HCT116 (cell line): ENCODE data around the gene EDNRA. TPM values are rescaled to one million over a fixed set of nuclear protein-coding genes. Genes with fewer than 3 reads are reported as not detected.

Experiments
- ATAC-seq: fragments of 200-7000 bp; cut with Tn5 transposase; 2 replicates; pipeline ENCODE4 v1.9.1; 2020; ENCODE audit warnings: mild to moderate bottlenecking, moderate library complexity
- BruUV-seq: library from RNA; stranded (reverse); fragments of 400-500 nt; replicated peaks from 2 replicates; lab custom pipeline; 2021; lab: Mats Ljungman, UMichigan
- CTCF ChIA-PET: fragments of 300-600 bp; sonication (Branson Sonifier 250); formaldehyde crosslinking; loops from one replicate; lab custom pipeline; 2021; ENCODE audit warnings: antibody characterized with exemption; lab: Charles Lee
- POLR2A ChIA-PET: fragments of 300-600, 350-600 bp; sonication (Branson Sonifier 250); formaldehyde crosslinking; loops from one replicate; lab custom pipeline; 2021; ENCODE audit warnings: antibody characterized with exemption; lab: Charles Lee
- RAD21 ChIA-PET, 2 experiments: fragments of 300-600 bp; sonication (Branson Sonifier 250); formaldehyde crosslinking; loops; one replicate each; lab custom pipeline; 2023; ENCODE audit warnings: low total read pairs in 2 of 2; ENCODE audit not compliant: uncharacterized antibody in 2 of 2, unreplicated experiment in 2 of 2, low non-redundant PET in 1 of 2; lab: Charles Lee
- DNase-seq: peaks from one replicate; pipeline ENCODE4 v3.0.0-alpha.2; 2010; ENCODE audit warnings: low read depth, low spot score
- H2AFZ ChIP-seq: fragments of 200-600 bp; shearing (Covaris generic), sonication (generic); 2 replicates; pipeline ENCODE4 v1.6.1; 2017; ENCODE audit warnings: low read depth, mixed run types, mixed read lengths, antibody characterized with exemption, low read length; ENCODE audit not compliant: poor library complexity, severe bottlenecking
- H3K27ac ChIP-seq: 2 replicates; pipeline ENCODE4 v1.5.1; 2012; ENCODE audit warnings: low read depth, low read length
- H3K27me3 ChIP-seq: fragments of 200-600 bp; sonication (generic); 2 replicates; pipeline ENCODE4 v1.6.1; 2016; ENCODE audit warnings: mixed run types, low read length, mixed read lengths; ENCODE audit not compliant: insufficient read depth
- H3K36me3 ChIP-seq, 2 experiments: fragments of 200-500 bp in 1 of 2; fragments of 200-600 bp in 1 of 2; sonication (Bioruptor generic) in 1 of 2; sonication (generic) in 1 of 2; 2 replicates each; pipeline versions ENCODE4 v1.5.1 to v1.6.1; 2014 to 2016; ENCODE audit warnings: low read length in 2 of 2, inconsistent platforms in 1 of 2, mixed read lengths in 1 of 2, mixed run types in 1 of 2; ENCODE audit not compliant: insufficient read depth in 2 of 2, control insufficient read depth in 1 of 2
- H3K4me1 ChIP-seq, 2 experiments: fragments of 200-600 bp in 1 of 2; sonication (generic) in 1 of 2; 2 replicates each; pipeline versions ENCODE4 v1.5.1 to v1.6.1; 2012 to 2017; ENCODE audit warnings: low read length in 2 of 2, inconsistent platforms in 1 of 2, mild to moderate bottlenecking in 1 of 2, mixed read lengths in 1 of 2, mixed run types in 1 of 2, moderate library complexity in 1 of 2; ENCODE audit not compliant: insufficient read depth in 2 of 2, control insufficient read depth in 1 of 2
- H3K4me2 ChIP-seq: fragments of 200-600 bp; sonication (generic); 2 replicates; pipeline ENCODE4 v1.6.1; 2017; ENCODE audit warnings: mixed run types, low read length, mixed read lengths
- H3K4me3 ChIP-seq, 2 experiments: fragments of 200-600 bp in 1 of 2; sonication (generic) in 1 of 2; replicated peaks in 1 of 2; 2 replicates each; pipeline ENCODE4 v1.5.1; 2011 to 2016; ENCODE audit warnings: low read length in 2 of 2, control low read depth in 1 of 2, low read depth in 1 of 2, mild to moderate bottlenecking in 1 of 2, mixed read lengths in 1 of 2, mixed run types in 1 of 2
- H3K79me2 ChIP-seq: fragments of 200-600 bp; sonication (generic); 2 replicates; pipeline ENCODE4 v1.6.1; 2017; ENCODE audit warnings: mild to moderate bottlenecking, mixed run types, low read length, moderate library complexity, mixed read lengths; ENCODE audit not compliant: insufficient read depth
- H3K9ac ChIP-seq: fragments of 200-600 bp; sonication (generic); 2 replicates; pipeline ENCODE4 v1.6.1; 2016; ENCODE audit warnings: low read length, mixed read lengths
- H3K9me2 ChIP-seq: fragments of 200-600 bp; sonication (generic), shearing (Covaris generic); 2 replicates; pipeline ENCODE4 v1.6.1; 2017; ENCODE audit warnings: mixed run types, mild to moderate bottlenecking, moderate library complexity; ENCODE audit not compliant: insufficient read depth
- H3K9me3 ChIP-seq, 2 experiments: fragments of 200-500 bp in 1 of 2; fragments of 200-600 bp in 1 of 2; sonication (Bioruptor generic) in 1 of 2; sonication (generic) in 1 of 2; 2 replicates each; pipeline ENCODE4 v1.6.1; 2014 to 2017; ENCODE audit warnings: low read length in 2 of 2, mixed read lengths in 2 of 2, inconsistent platforms in 1 of 2, low read depth in 1 of 2, mild to moderate bottlenecking in 1 of 2, mixed run types in 1 of 2, moderate library complexity in 1 of 2; ENCODE audit not compliant: control insufficient read depth in 1 of 2, insufficient read depth in 1 of 2
- H4K20me1 ChIP-seq: fragments of 200-600 bp; sonication (generic), shearing (Covaris generic); 2 replicates; pipeline ENCODE4 v1.6.1; 2017; ENCODE audit warnings: mixed run types, mild to moderate bottlenecking, moderate library complexity; ENCODE audit not compliant: insufficient read depth
- CEBPB ChIP-seq: IDR thresholded peaks from 2 replicates; pipeline ENCODE4 v1.6.1; 2012; ENCODE audit warnings: low read depth
- EGR1 ChIP-seq: IDR thresholded peaks from 2 replicates; pipeline ENCODE4 v1.6.1; 2012; ENCODE audit warnings: low read depth
- ELF1 ChIP-seq: IDR thresholded peaks from 2 replicates; pipeline ENCODE4 v1.6.1; 2012; ENCODE audit warnings: low read depth, borderline replicate concordance
- EZH2 ChIP-seq: fragments of 200-600 bp; sonication (generic); IDR thresholded peaks from 2 replicates; pipeline ENCODE4 v1.6.1; 2017; ENCODE audit warnings: antibody characterized with exemption, mixed run types
- EZH2phosphoT487 ChIP-seq: fragments of 200-600 bp; IDR thresholded peaks from 2 replicates; pipeline ENCODE4 v1.6.1; 2018; ENCODE audit warnings: antibody characterized with exemption, borderline replicate concordance
- FOSL1 ChIP-seq: IDR thresholded peaks from 2 replicates; pipeline ENCODE4 v1.6.1; 2012; ENCODE audit warnings: low read depth
- JUND ChIP-seq: IDR thresholded peaks from 2 replicates; pipeline ENCODE4 v1.6.1; 2012
- POLR2A ChIP-seq: IDR thresholded peaks from 2 replicates; pipeline ENCODE4 v1.7.0; 2011; ENCODE audit warnings: borderline replicate concordance; ENCODE audit not compliant: insufficient read depth, insufficient read length; ENCODE audit errors: extremely low read depth
- POLR2AphosphoS5 ChIP-seq: IDR thresholded peaks from 2 replicates; pipeline ENCODE4 v1.6.1; 2011; ENCODE audit warnings: mild to moderate bottlenecking, low read depth, low read length, moderate library complexity
- RAD21 ChIP-seq: IDR thresholded peaks from 2 replicates; pipeline ENCODE4 v1.6.1; 2012; ENCODE audit warnings: low read depth, mild to moderate bottlenecking
- SP1 ChIP-seq: IDR thresholded peaks from 2 replicates; pipeline ENCODE4 v1.6.1; 2012; ENCODE audit warnings: low read depth
- TCF7L2 ChIP-seq: IDR thresholded peaks from 2 replicates; pipeline ENCODE4 v1.7.0; 2011; ENCODE audit warnings: borderline replicate concordance, inconsistent platforms; ENCODE audit not compliant: insufficient read depth, insufficient read length; ENCODE audit errors: extremely low read depth
- YY1 ChIP-seq: IDR thresholded peaks from 2 replicates; pipeline ENCODE4 v1.6.1; 2011; ENCODE audit warnings: low read length, low read depth, moderate library complexity, mild to moderate bottlenecking; ENCODE audit not compliant: insufficient replicate concordance; ENCODE audit errors: extremely low read depth
- ZBTB33 ChIP-seq: IDR thresholded peaks from 2 replicates; pipeline ENCODE4 v1.6.1; 2011; ENCODE audit warnings: mild to moderate bottlenecking, low read length, moderate library complexity; ENCODE audit not compliant: insufficient replicate concordance; ENCODE audit errors: extremely low read depth
- ZNF274 ChIP-seq: fragments of 200-500 bp; sonication (Bioruptor generic); IDR thresholded peaks from 2 replicates; pipeline ENCODE4 v1.6.1; 2014; ENCODE audit warnings: mild to moderate bottlenecking, low read depth, low read length, inconsistent platforms
- intact Hi-C: fragments of 100-400 bp; cut with micrococcal nuclease; formaldehyde crosslinking; loops from 2 replicates; pipeline ENCODE4 v1.10.0; 2022
- total RNA-seq: library from RNA; stranded (reverse); gene quantifications from one replicate; pipeline ENCODE4 v1.2.1, GENCODE V29; 2021; ENCODE audit not compliant: unreplicated experiment
- TF ChIP-seq, protein P1 (sequence below), 3 experiments: fragments of 200-600 bp in 1 of 3; sonication (generic) in 1 of 3; IDR thresholded peaks in 2 of 3; conservative IDR thresholded peaks in 1 of 3; 2 replicates each; pipeline ENCODE4 v1.5.1; 2012 to 2017; ENCODE audit warnings: low read depth in 2 of 3, low read length in 2 of 3, antibody characterized with exemption in 1 of 3, borderline replicate concordance in 1 of 3, control low read depth in 1 of 3, mild to moderate bottlenecking in 1 of 3, mixed read lengths in 1 of 3, mixed run types in 1 of 3, moderate library complexity in 1 of 3; ENCODE audit not compliant: insufficient read depth in 1 of 3

EDNRA gene
- total RNA-seq, 1 experiment from 2014 or later, result 2.0 TPM

DNA sequence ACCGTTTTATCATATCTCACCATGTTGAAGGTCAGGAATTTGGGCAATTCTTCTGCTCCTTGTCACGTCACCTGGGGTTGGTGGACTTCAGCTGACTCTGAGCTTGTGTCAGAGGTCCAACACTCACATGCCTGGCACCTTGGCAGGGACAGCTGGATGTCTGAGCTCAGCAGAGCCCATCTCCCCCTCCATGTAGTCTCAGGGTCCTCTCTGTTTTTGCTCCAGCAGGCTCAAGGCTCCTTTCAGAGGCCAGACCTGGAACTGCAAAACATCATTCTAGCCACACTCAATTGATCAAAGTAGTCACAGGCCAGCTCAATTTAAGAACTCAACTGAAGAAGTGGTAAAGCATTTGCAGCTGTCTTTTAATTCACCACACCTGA is 45.4 kb downstream of the EDNRA start:
- ChIA-PET POLR2A (no interaction called here), CTCF (interaction anchor here (0.5 kb wide), 1 partner anchor 63 kb away, joined by 3 read pairs; no protein-coding TSS in a partner anchor), RAD21 (no interaction called here)
- Histone ChIP-seq H3K4me1 (no peaks in the 10 kb centered on the region), H3K36me3 (no peaks in the 10 kb centered on the region), H3K4me3 (no peak overlapping the region), H3K9me2 (no peaks in the 10 kb centered on the region), H4K20me1 (no peaks in the 10 kb centered on the region), H2AFZ (no peak overlapping the region), H3K27me3 (no peaks in the 10 kb centered on the region), H3K27ac (no peak overlapping the region), H3K9me3 (no peaks in the 10 kb centered on the region), H3K79me2 (no peaks in the 10 kb centered on the region), H3K4me2 (no peak overlapping the region), H3K9ac (no peak overlapping the region)
- DNase-seq (no peak), ATAC-seq (peak; percentile 75)
- TF ChIP-seq, protein P1, sequence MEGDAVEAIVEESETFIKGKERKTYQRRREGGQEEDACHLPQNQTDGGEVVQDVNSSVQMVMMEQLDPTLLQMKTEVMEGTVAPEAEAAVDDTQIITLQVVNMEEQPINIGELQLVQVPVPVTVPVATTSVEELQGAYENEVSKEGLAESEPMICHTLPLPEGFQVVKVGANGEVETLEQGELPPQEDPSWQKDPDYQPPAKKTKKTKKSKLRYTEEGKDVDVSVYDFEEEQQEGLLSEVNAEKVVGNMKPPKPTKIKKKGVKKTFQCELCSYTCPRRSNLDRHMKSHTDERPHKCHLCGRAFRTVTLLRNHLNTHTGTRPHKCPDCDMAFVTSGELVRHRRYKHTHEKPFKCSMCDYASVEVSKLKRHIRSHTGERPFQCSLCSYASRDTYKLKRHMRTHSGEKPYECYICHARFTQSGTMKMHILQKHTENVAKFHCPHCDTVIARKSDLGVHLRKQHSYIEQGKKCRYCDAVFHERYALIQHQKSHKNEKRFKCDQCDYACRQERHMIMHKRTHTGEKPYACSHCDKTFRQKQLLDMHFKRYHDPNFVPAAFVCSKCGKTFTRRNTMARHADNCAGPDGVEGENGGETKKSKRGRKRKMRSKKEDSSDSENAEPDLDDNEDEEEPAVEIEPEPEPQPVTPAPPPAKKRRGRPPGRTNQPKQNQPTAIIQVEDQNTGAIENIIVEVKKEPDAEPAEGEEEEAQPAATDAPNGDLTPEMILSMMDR (IDR thresholded peaks at IDR 0.05 in 2 of 3, conservative IDR thresholded peaks at IDR 0.05 in 1 of 3; ENCODE audit: borderline replicate concordance in 1 of 3, insufficient read depth in 1 of 3, low read depth in 2 of 3, low read length in 2 of 3), result peak; percentile 8 to 30 (median 27); a peak in 2 of 6 replicates
- TF ChIP-seq ZNF274 (no peak), RAD21 (peak; percentile 33; the same call in 1 of the 2 replicates), EGR1 (no peak), CEBPB (no peak), EZH2phosphoT487 (no peak), POLR2A (no peak), FOSL1 (no peak), ELF1 (no peak), YY1 (no peak), ZBTB33 (no peak), EZH2 (no peak), TCF7L2 (no peak), POLR2AphosphoS5 (no peak), JUND (no peak), SP1 (no peak)
- intact Hi-C loops, result no loop called here
- no TSS peak for BruUV-seq
